ENCODE measurements around the gene LOXL1. TPM values are rescaled to one million over a fixed set of nuclear protein-coding genes. Genes with fewer than 3 reads are reported as not detected.
"Not testable (repeated sequence)": the region's sequence is repeated elsewhere in the genome, so short reads cannot be mapped to it uniquely, and the experiment has no call there.

LOXL1 gene
- polyA plus RNA-seq, 4 donors, result 72.6 to 86.1 (median 81.9) TPM

GRCh38 chr15:73937296-73937695, 11.0 kb downstream of the LOXL1 start:
- no peak for DNase-seq (ENCODE audit: low read depth in 4 of 4, low spot score in 2 of 4)

GRCh38 chr15:73937726-73938125, 11.5 kb downstream of the LOXL1 start:
- DNase-seq (ENCODE audit: low read depth in 4 of 4, low spot score in 2 of 4), result no peak

GRCh38 chr15:73938516-73938915, 12.3 kb downstream of the LOXL1 start:
- not testable (repeated sequence) for DNase-seq (ENCODE audit: low read depth in 4 of 4, low spot score in 2 of 4)

- no peak for DNase-seq (ENCODE audit: low read depth in 4 of 4, low spot score in 2 of 4)
Observed at GRCh38 chr15:73939138-73939537, 12.9 kb downstream of the LOXL1 start.

GRCh38 chr15:73940061-73940981, 14.1 kb downstream of the LOXL1 start:
- no peak for DNase-seq (ENCODE audit: low read depth in 4 of 4, low spot score in 2 of 4)

- no peak for DNase-seq (ENCODE audit: low read depth in 4 of 4, low spot score in 2 of 4)
Observed at GRCh38 chr15:73941044-73941443, 14.8 kb downstream of the LOXL1 start.

- DNase-seq (ENCODE audit: low read depth in 4 of 4, low spot score in 2 of 4), result no peak
Observed at GRCh38 chr15:73941449-73941848, 15.2 kb downstream of the LOXL1 start.

- no peak for DNase-seq (ENCODE audit: low read depth in 4 of 4, low spot score in 2 of 4)
Observed at GRCh38 chr15:73941871-73942635, 15.8 kb downstream of the LOXL1 start.

- DNase-seq (ENCODE audit: low read depth in 4 of 4, low spot score in 2 of 4), result no peak
Observed at GRCh38 chr15:73942751-73943270, 16.5 kb downstream of the LOXL1 start.

GRCh38 chr15:73944161-73945129, 18.2 kb downstream of the LOXL1 start:
- no peak for DNase-seq (ENCODE audit: low read depth in 4 of 4, low spot score in 2 of 4)

GRCh38 chr15:73945130-73945508, 18.9 kb downstream of the LOXL1 start:
- no peak for DNase-seq (ENCODE audit: low read depth in 4 of 4, low spot score in 2 of 4)

- DNase-seq (ENCODE audit: low read depth in 4 of 4, low spot score in 2 of 4), result no peak
Observed at GRCh38 chr15:73946046-73946721, 19.9 kb downstream of the LOXL1 start.

GRCh38 chr15:73946795-73947370, 20.6 kb downstream of the LOXL1 start:
- no peak for DNase-seq (ENCODE audit: low read depth in 4 of 4, low spot score in 2 of 4)

GRCh38 chr15:73947651-73948050, 21.4 kb downstream of the LOXL1 start:
- no peak for DNase-seq (ENCODE audit: low read depth in 4 of 4, low spot score in 2 of 4)

GRCh38 chr15:73948396-73948795, 22.1 kb downstream of the LOXL1 start:
- no peak for DNase-seq (ENCODE audit: low read depth in 4 of 4, low spot score in 2 of 4)

- no peak for DNase-seq (ENCODE audit: low read depth in 4 of 4, low spot score in 2 of 4)
Observed at GRCh38 chr15:73948982-73949381, 22.7 kb downstream of the LOXL1 start.

- no peak for DNase-seq (ENCODE audit: low read depth in 4 of 4, low spot score in 2 of 4)
Observed at GRCh38 chr15:73949496-73949895, 23.2 kb downstream of the LOXL1 start.

GRCh38 chr15:73950479-73950830, 24.2 kb downstream of the LOXL1 start:
- no peak for DNase-seq (ENCODE audit: low read depth in 4 of 4, low spot score in 2 of 4)

GRCh38 chr15:73950831-73951561, 24.7 kb downstream of the LOXL1 start:
- peak; percentile 67 to 88 (median 81) for DNase-seq (ENCODE audit: low read depth in 4 of 4, low spot score in 2 of 4)

Data from left renal cortex interstitium (tissue), 4 donors.